ENCODE measurements around the gene FRS2. TPM values are rescaled to one million over a fixed set of nuclear protein-coding genes. Genes with fewer than 3 reads are reported as not detected.
"Not testable (repeated sequence)": the region's sequence is repeated elsewhere in the genome, so short reads cannot be mapped to it uniquely, and the experiment has no call there.

FRS2 gene
- total RNA-seq, 4 donors from 2014 or later, result 16.7 to 48.6 (median 25.3) TPM

DNA sequence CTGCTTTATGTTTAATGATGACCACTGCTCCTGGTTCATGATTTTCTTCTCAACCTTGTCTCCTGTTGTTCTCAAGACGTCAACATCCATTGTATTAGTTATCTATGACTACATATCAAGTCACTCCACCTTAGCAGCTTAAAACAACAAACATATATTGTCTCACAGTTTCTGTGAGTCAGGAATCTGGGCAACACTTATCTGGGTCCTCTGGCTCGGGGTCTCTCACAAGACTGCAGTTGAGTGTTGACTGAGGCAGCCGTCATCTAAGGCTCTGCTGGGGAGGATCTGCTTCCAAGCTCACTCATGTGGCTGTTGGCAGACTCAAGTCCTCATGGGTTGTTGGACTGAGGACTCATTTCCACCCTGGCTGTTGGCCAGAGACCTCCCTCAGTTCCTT, 27.3 kb upstream of the FRS2 start:
- in situ Hi-C loops (cut with MboI; ENCODE audit: low pct_ligation_motif_present in 1 of 4, low pct_unique_long_range_greater_than_20kb in 1 of 4, low sequenced_read_pairs in 3 of 4), result no loop called here
- Histone ChIP-seq H3K4me3 (no peak overlapping the region), H3K36me3 (no peaks in the 10 kb centered on the region), H3K27me3 (no peaks in the 10 kb centered on the region), H3K27ac (no peak overlapping the region), H3K4me1 (no peaks in the 10 kb centered on the region), H3K9me3 (no peaks in the 10 kb centered on the region)
- WGBS, 2 donors (ENCODE audit: low coverage in 1 of 2), result 60 to 91% methylated on average over 1 to 3 of the region's 3 CpGs
- intact Hi-C loops (cut with DNase I; ENCODE audit: low total_unique reads), result no loop called here
- DNase-seq, result no peak
- TF ChIP-seq EP300 (IDR thresholded peaks at IDR 0.05; ENCODE audit: low read depth), result no peak
- no peak for TF ChIP-seq POLR2AphosphoS5 (IDR thresholded peaks at IDR 0.05)
- TF ChIP-seq, protein P1, sequence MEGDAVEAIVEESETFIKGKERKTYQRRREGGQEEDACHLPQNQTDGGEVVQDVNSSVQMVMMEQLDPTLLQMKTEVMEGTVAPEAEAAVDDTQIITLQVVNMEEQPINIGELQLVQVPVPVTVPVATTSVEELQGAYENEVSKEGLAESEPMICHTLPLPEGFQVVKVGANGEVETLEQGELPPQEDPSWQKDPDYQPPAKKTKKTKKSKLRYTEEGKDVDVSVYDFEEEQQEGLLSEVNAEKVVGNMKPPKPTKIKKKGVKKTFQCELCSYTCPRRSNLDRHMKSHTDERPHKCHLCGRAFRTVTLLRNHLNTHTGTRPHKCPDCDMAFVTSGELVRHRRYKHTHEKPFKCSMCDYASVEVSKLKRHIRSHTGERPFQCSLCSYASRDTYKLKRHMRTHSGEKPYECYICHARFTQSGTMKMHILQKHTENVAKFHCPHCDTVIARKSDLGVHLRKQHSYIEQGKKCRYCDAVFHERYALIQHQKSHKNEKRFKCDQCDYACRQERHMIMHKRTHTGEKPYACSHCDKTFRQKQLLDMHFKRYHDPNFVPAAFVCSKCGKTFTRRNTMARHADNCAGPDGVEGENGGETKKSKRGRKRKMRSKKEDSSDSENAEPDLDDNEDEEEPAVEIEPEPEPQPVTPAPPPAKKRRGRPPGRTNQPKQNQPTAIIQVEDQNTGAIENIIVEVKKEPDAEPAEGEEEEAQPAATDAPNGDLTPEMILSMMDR (IDR thresholded peaks at IDR 0.05), result no peak
- no peak for TF ChIP-seq POLR2A (IDR thresholded peaks at IDR 0.05)

- H3K27me3 ChIP-seq, result no peaks in the 10 kb centered on the region
- TF ChIP-seq POLR2AphosphoS5 (IDR thresholded peaks at IDR 0.05) (no peak), EP300 (IDR thresholded peaks at IDR 0.05; ENCODE audit: low read depth) (no peak), POLR2A (IDR thresholded peaks at IDR 0.05) (no peak)
- TF ChIP-seq, protein P1 (IDR thresholded peaks at IDR 0.05), result no peak
- no peak overlapping the region for H3K27ac ChIP-seq
- intact Hi-C loops (cut with DNase I; ENCODE audit: low total_unique reads) (no loop called here), in situ Hi-C loops (cut with MboI; ENCODE audit: low pct_ligation_motif_present in 1 of 4, low pct_unique_long_range_greater_than_20kb in 1 of 4, low sequenced_read_pairs in 3 of 4) (no loop called here)
- H3K36me3 ChIP-seq, result no peaks in the 10 kb centered on the region
- H3K4me3 ChIP-seq, result no peak overlapping the region
- H3K4me1 ChIP-seq, result no peaks in the 10 kb centered on the region
- 83 to 93% methylated on average over 3 to 5 of the region's 5 CpGs for WGBS, 2 donors (ENCODE audit: low coverage in 1 of 2)
- no peaks in the 10 kb centered on the region for H3K9me3 ChIP-seq
- no peak for DNase-seq
These were observed 26.3 kb upstream of the FRS2 start for GRCh38 chr12:69443916-69444315.

- TF ChIP-seq EP300 (IDR thresholded peaks at IDR 0.05; ENCODE audit: low read depth) (no peak), POLR2A (IDR thresholded peaks at IDR 0.05) (no peak), POLR2AphosphoS5 (IDR thresholded peaks at IDR 0.05) (no peak)
- TF ChIP-seq, protein P1 (IDR thresholded peaks at IDR 0.05), result no peak
- Histone ChIP-seq H3K4me3 (no peak overlapping the region), H3K27ac (no peak overlapping the region), H3K4me1 (no peaks in the 10 kb centered on the region), H3K9me3 (no peaks in the 10 kb centered on the region), H3K36me3 (no peaks in the 10 kb centered on the region), H3K27me3 (no peaks in the 10 kb centered on the region)
- intact Hi-C loops (cut with DNase I; ENCODE audit: low total_unique reads) (no loop called here), in situ Hi-C loops (cut with MboI; ENCODE audit: low pct_ligation_motif_present in 1 of 4, low pct_unique_long_range_greater_than_20kb in 1 of 4, low sequenced_read_pairs in 3 of 4) (no loop called here)
- WGBS, 2 donors (ENCODE audit: low coverage in 1 of 2), result 94% methylated on average over 1 of the region's 1 CpG; no CpG with 5 or more reads in 1 of the 2 donors
- DNase-seq, result no peak
These were observed 22.3 kb upstream of the FRS2 start for GRCh38 chr12:69447892-69448291.

DNA sequence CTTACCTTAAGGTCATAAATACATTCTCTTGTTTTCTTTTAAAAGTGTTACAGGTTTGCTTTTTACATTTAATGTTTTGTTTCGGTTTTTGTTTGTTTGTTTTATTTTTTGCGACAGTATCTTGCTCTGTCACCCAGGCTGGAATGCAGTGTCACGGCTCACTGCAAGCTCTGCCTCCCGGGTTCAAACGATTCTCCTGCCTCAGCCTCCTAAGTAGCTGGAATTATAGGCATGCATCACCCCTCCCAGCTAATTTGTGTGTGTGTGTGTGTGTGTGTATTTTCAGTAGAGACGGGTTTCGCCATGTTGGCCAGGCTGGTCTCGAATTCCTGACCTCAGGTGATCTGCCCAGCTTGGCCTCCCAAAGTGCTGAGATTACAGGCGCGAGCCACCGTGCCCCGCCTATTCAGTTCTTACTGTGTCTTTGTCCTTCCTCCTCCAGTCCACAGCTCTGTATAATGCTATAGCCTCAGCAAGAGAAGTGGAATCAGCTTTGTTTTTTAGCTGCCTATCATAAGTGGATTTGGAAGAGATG, 17.5 kb upstream of the FRS2 start:
- DNase-seq; H3K9me3 ChIP-seq; intact Hi-C loops (cut with DNase I; ENCODE audit: low total_unique reads); H3K27me3 ChIP-seq; in situ Hi-C loops (cut with MboI; ENCODE audit: low pct_ligation_motif_present in 1 of 4, low pct_unique_long_range_greater_than_20kb in 1 of 4, low sequenced_read_pairs in 3 of 4); H3K27ac ChIP-seq; H3K36me3 ChIP-seq; H3K4me3 ChIP-seq; H3K4me1 ChIP-seq: not testable (repeated sequence)
- WGBS, 2 donors (ENCODE audit: low coverage in 1 of 2), result 75 to 89% methylated on average over 7 to 12 of the region's 12 CpGs

- no peaks in the 10 kb centered on the region for H3K9me3 ChIP-seq
- no peaks in the 10 kb centered on the region for H3K27me3 ChIP-seq
- DNase-seq, result no peak
- H3K4me1 ChIP-seq, result no peaks in the 10 kb centered on the region
- no peak overlapping the region for H3K27ac ChIP-seq
- intact Hi-C loops (cut with DNase I; ENCODE audit: low total_unique reads) (no loop called here), in situ Hi-C loops (cut with MboI; ENCODE audit: low pct_ligation_motif_present in 1 of 4, low pct_unique_long_range_greater_than_20kb in 1 of 4, low sequenced_read_pairs in 3 of 4) (no loop called here)
- no peak overlapping the region for H3K4me3 ChIP-seq
- TF ChIP-seq POLR2AphosphoS5 (IDR thresholded peaks at IDR 0.05), result no peak
- no peak for TF ChIP-seq POLR2A (IDR thresholded peaks at IDR 0.05)
- TF ChIP-seq, protein P1 (IDR thresholded peaks at IDR 0.05), result no peak
- no peak for TF ChIP-seq EP300 (IDR thresholded peaks at IDR 0.05; ENCODE audit: low read depth)
- no peaks in the 10 kb centered on the region for H3K36me3 ChIP-seq
These were observed 13.9 kb upstream of the FRS2 start for GRCh38 chr12:69456239-69456638.
